ENCODE data around the gene BABAM1.

BABAM1 gene

DNA sequence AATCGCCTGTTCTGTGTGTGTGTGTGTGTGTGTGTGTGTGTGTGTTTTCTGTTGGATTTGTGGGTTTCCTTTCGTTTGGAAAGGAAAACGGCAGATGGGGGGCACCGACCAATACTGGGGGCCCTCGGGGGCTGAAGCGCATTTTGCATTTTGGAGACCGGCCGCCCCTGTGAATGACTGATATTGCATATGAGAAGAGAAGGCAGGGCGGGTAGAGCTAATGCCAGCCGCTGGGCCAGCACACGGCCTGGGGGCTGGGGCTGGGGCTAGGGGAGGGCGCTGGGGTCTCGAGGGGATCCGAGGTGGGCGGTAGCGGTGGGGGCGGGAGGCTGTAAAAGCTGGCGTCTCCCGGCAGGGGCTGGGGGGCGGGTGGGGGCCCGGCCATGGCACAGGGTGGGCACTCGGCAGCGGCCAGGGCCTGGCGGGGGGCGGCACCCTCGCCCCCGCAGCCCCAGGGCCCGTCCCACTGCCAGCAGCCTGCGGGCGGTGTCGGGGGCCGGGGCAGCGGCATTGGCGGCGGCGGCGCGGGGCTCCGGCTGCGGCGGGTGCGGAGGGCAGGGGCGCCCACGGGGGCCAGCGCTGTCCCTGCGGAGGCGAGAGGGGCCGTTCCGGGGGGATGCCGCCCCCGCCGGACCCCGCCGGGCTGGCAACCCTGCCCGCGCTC, 56.2 kb downstream of the BABAM1 start:
- DNase-seq (ENCODE audit: low spot score) = no peak

DNA sequence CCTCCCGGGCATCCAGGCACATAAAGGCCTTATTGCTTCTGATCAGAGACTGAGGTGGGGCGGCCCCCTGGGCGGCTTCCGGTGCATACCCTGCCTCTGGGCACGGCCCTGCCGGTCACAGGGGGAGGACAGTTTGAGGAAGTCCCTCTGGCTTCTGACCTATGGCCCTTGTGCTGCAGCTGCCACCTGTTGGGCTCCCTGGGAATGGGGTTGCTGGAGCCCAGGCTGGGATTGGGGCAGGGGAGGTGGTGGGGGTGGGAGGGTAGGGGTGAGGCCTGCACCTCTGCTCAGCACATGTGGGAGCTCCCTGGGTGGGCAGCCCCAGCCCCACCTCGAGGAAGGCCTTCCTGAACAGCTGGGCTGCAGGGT, 56.7 kb downstream of the BABAM1 start:
- no peak for DNase-seq (ENCODE audit: low spot score)

- no peak for DNase-seq (ENCODE audit: low spot score)
Measured at GRCh38 chr19:17324357-17325114, 57.3 kb downstream of the BABAM1 start.

DNA sequence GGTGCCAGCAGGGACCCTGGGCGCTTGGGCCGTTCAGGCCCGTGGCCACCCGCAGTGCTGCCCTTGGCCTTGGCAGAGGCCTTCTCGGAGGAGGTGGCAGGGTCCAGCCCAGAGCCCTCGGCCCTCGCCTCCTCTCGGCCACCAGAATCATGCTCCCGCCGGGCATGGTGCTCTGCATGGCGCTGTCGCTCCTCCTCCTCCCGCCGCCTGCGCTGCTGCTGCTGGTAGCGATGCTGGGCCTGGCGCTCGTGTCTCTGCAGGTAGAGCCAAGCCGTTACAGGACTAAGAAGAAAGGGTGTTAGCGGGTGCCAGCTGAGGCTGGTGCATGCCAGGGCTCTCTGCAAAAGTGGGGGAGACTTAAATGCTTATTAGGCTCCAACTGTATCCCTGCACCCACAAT, 57.9 kb downstream of the BABAM1 start:
- no peak for DNase-seq (ENCODE audit: low spot score)

DNA sequence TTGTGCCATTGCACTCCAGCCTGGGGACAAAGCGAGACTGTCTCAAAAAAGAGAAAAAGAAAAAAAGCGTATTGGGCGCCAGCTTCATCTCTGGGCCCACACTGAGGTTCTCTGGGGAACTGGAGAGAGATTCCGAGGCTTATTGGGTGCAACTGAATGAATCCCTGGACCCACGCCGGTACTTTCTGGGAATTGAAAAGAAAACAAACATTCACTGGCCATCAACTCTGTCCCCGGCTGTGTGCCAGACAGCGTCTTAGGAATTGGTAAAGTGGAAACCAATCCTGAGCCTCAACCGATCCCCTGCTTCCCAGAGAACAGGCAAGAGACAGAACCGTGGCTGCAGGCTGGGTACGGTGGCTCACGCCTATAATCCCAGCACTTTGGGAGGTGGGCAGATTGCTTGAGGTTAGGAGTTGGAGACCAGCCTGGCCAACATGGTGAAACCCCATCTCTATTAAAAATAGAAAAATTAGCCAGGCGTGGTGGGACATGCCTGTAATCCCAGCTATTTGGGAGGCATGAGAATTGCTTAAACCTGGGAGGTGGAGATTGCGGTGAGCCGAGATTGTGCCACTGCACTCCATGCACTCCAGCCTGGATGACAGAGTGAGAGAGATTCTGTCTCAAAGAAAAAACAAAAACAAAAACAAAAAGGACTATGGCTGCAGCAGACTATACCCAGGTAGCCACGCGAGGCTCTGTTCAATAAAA, 58.8 kb downstream of the BABAM1 start:
- DNase-seq (ENCODE audit: low spot score) = no peak

DNA sequence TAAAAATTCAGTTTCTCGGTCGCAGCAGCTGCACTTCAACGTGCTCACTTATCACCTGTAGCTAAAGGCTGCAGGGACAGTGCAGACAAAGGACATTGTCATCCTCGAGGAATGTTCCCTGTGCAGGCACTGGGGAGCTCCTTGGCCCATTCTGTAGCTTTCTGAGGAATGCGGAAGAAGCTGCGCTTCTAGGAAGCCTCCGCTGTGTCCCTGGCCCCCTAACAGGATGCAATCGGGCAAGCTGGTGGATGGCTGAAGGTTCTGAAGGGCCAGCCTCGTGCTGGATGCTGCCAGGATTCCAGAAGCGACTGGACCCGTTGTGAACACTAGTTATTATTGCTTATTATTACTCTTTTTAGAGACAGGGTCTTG, 59.3 kb downstream of the BABAM1 start:
- DNase-seq (ENCODE audit: low spot score) = no peak

DNA sequence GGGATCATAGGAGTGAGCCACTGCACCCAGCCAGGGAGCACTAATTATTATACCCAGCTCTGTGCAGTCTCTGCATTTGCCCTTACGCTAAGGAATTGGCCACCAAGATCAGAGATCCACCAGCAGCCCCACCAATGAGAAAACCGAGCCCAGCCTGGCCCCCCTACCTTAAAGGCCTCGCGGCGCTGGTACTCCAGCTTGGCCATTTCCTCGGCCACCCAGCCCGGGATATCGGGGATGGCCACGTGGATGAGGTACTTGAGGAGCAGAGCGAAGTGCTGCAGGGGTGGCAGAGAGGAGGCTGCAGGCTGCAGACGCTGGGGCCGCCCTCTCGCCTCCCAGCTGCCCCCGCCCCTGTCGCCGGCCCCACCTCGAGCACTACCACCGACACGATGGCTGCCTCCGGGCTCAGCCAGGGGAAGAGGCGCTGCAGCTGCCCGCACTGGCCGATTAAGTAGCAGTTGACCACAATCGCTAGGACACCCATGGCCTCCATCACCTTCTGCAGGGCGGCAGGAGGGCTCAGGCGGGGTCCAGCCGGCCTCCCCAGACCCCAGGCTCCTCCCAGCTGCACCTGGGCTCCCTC, 59.9 kb downstream of the BABAM1 start:
- DNase-seq (ENCODE audit: low spot score) = no peak

- DNase-seq (ENCODE audit: low spot score) = peak; percentile 37
Measured at GRCh38 chr19:17327654-17328516, 60.6 kb downstream of the BABAM1 start.

Measured in GM03348 (cell line).